Esophagus squamous epithelium (tissue), 4 donors: ENCODE data around the gene FAM131C.

Experiments
- POLR2A ChIP-seq, 4 donors: fragments of 450-650 bp; IDR thresholded peaks; one replicate each; pipeline ENCODE4 v1.6.1; 2017; ENCODE audit warnings: antibody characterized with exemption in 4 of 4, mild to moderate bottlenecking in 4 of 4, moderate library complexity in 3 of 4
- TF ChIP-seq, protein P1 (sequence below), 6 experiments: fragments of 450-650 bp in 4 of 6; fragments of 200-600 bp in 2 of 6; sonication (generic) in 2 of 6; IDR thresholded peaks; one replicate each; pipeline ENCODE4 v1.5.1; 2016 to 2019; ENCODE audit warnings: antibody characterized with exemption in 6 of 6, mild to moderate bottlenecking in 4 of 6, moderate library complexity in 4 of 6

DNA sequence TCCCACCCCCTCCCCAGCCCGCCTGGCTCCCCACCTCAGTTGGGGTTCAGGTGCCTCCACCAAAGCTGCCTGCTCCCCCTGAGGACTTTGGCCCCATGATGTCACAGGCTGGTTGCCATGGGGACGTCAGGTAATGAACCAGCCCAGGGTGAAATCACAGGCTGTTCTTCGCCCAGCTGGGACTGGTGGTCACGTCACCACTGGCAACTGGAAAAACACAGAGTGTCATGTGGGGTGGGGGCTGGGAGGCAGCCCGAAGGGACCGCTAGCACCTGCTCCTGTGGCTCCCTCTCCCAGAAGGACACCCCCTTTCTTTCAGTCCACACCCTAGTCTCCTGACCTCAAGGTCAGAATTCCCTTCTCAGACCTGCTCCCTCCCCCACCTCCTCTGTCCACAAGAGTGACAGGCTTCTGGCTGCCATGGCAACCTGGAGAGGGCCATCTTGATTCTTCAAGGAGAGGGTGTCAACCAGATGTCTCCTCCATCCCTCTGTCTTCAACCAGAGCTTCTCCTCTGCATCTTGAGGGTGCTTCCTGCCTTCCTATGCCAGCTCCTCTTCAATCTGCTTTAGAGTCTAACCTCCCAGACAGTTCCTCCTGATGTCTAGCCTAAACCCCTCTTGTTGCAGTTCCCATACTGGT, 6.2 kb downstream of the FAM131C start:
- TF ChIP-seq POLR2A (IDR thresholded peaks at IDR 0.05), result no peak
- TF ChIP-seq, protein P1, sequence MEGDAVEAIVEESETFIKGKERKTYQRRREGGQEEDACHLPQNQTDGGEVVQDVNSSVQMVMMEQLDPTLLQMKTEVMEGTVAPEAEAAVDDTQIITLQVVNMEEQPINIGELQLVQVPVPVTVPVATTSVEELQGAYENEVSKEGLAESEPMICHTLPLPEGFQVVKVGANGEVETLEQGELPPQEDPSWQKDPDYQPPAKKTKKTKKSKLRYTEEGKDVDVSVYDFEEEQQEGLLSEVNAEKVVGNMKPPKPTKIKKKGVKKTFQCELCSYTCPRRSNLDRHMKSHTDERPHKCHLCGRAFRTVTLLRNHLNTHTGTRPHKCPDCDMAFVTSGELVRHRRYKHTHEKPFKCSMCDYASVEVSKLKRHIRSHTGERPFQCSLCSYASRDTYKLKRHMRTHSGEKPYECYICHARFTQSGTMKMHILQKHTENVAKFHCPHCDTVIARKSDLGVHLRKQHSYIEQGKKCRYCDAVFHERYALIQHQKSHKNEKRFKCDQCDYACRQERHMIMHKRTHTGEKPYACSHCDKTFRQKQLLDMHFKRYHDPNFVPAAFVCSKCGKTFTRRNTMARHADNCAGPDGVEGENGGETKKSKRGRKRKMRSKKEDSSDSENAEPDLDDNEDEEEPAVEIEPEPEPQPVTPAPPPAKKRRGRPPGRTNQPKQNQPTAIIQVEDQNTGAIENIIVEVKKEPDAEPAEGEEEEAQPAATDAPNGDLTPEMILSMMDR (IDR thresholded peaks at IDR 0.05), result no peak
